Upper lobe of left lung (tissue), 6 donors: ENCODE results near the gene BCL2L2. TPM values are rescaled to one million over a fixed set of nuclear protein-coding genes. Genes with fewer than 3 reads are reported as not detected.
A peak's percentile ranks its signal among the peaks of the same experiment; 100 is the strongest.

Experiments
- ATAC-seq, 2 donors: fragments of 200-7000 bp; cut with Tn5 transposase; one replicate each; pipeline ENCODE4 v1.9.1; 2022; ENCODE audit warnings: mild to moderate bottlenecking in 2 of 2, moderate library complexity in 2 of 2; ENCODE audit not compliant: low FRiP score in 2 of 2
- DNase-seq, 2 donors: peaks; one replicate each; pipeline ENCODE4 v3.0.0-alpha.2; 2019 to 2020
- H3K27ac ChIP-seq, 4 donors: fragments of 200-600 bp; sonication (generic); one replicate each; pipeline ENCODE4 v1.5.1; 2016 to 2019
- H3K27me3 ChIP-seq, 4 donors: fragments of 200-600 bp; sonication (generic); one replicate each; pipeline ENCODE4 v1.5.1; 2017 to 2019
- H3K36me3 ChIP-seq, 4 donors: fragments of 200-600 bp; sonication (generic); one replicate each; pipeline ENCODE4 v1.5.1; 2016 to 2019
- H3K4me1 ChIP-seq, 4 donors: fragments of 200-600 bp; sonication (generic); one replicate each; pipeline ENCODE4 v1.5.1; 2018 to 2019
- H3K4me3 ChIP-seq, 4 donors: fragments of 200-600 bp; sonication (generic); one replicate each; pipeline ENCODE4 v1.5.1; 2017 to 2019; ENCODE audit warnings: mild to moderate bottlenecking in 2 of 4, moderate library complexity in 1 of 4
- H3K9me3 ChIP-seq, 4 donors: fragments of 200-600 bp; sonication (generic); one replicate each; pipeline ENCODE4 v1.5.1; 2018 to 2019
- EP300 ChIP-seq, 4 donors: sonication (generic); formaldehyde crosslinking; IDR thresholded peaks; one replicate each; pipeline ENCODE4 v1.5.1; 2017; ENCODE audit warnings: antibody characterized with exemption in 4 of 4, control low read depth in 2 of 4
- POLR2A ChIP-seq, 4 donors: fragments of 450-650 bp; IDR thresholded peaks; one replicate each; pipeline ENCODE4 v1.5.1; 2016 to 2017; ENCODE audit warnings: antibody characterized with exemption in 4 of 4, mild to moderate bottlenecking in 2 of 4
- POLR2AphosphoS5 ChIP-seq, 2 donors: sonication (generic); formaldehyde crosslinking; IDR thresholded peaks; one replicate each; pipeline ENCODE4 v1.5.1; 2017; ENCODE audit warnings: antibody characterized with exemption in 2 of 2
- WGBS, 2 donors: methylation state at CpG; one replicate each; pipeline ENCODE4 v1.1.5; 2017 to 2018; 5-methylcytosine and 5-hydroxymethylcytosine counted together
- total RNA-seq, 6 donors: library from RNA; depleted of rRNA in 4 of 6; stranded (reverse); fragments of >200 nt in 4 of 6; gene quantifications; one replicate each; pipeline versions ENCODE4 v1.1.0 to v1.2.1, GENCODE V29; 2016 to 2021
- TF ChIP-seq, protein P1 (sequence below), 6 experiments: fragments of 450-650 bp in 4 of 6; fragments of 200-600 bp in 2 of 6; sonication (generic) in 2 of 6; IDR thresholded peaks; one replicate each; pipeline ENCODE4 v1.5.1; 2016 to 2019; ENCODE audit warnings: antibody characterized with exemption in 6 of 6
- donor health status: DM: no; HTN: no; CAD: no; lungs with moderate emphysema.
- donor health status: DM: no; HTN: yes; CAD: no; lungs with severe emphysema.

The BCL2L2 gene
- total RNA-seq, 6 donors from 2014 or later: 38.8 to 53.8 (median 47.3) TPM

GRCh38 chr14:23357261-23357660 is 50.6 kb downstream of the BCL2L2 start:
- H3K36me3 ChIP-seq: peaks cover 0 to 5% (median 0%) of the 10 kb centered on the region in 4 donors
- ATAC-seq (no peak), DNase-seq (peak in 1 of 2 donors; percentile 62)
- H3K9me3 ChIP-seq: no peaks in the 10 kb centered on the region
- H3K27ac ChIP-seq: no peak overlapping the region
- TF ChIP-seq, protein P1, sequence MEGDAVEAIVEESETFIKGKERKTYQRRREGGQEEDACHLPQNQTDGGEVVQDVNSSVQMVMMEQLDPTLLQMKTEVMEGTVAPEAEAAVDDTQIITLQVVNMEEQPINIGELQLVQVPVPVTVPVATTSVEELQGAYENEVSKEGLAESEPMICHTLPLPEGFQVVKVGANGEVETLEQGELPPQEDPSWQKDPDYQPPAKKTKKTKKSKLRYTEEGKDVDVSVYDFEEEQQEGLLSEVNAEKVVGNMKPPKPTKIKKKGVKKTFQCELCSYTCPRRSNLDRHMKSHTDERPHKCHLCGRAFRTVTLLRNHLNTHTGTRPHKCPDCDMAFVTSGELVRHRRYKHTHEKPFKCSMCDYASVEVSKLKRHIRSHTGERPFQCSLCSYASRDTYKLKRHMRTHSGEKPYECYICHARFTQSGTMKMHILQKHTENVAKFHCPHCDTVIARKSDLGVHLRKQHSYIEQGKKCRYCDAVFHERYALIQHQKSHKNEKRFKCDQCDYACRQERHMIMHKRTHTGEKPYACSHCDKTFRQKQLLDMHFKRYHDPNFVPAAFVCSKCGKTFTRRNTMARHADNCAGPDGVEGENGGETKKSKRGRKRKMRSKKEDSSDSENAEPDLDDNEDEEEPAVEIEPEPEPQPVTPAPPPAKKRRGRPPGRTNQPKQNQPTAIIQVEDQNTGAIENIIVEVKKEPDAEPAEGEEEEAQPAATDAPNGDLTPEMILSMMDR (IDR thresholded peaks at IDR 0.05): no peak
- TF ChIP-seq POLR2A (IDR thresholded peaks at IDR 0.05) (no peak), EP300 (IDR thresholded peaks at IDR 0.05) (no peak), POLR2AphosphoS5 (IDR thresholded peaks at IDR 0.05) (no peak)
- H3K27me3 ChIP-seq: peaks cover 0 to 6% (median 0%) of the 10 kb centered on the region in 4 donors
- H3K4me1 ChIP-seq: peaks cover 0 to 12% (median 8%) of the 10 kb centered on the region in 4 donors
- H3K4me3 ChIP-seq: no peak overlapping the region
- WGBS, 2 donors: 83 to 84% methylated on average over 3 to 4 of the region's 8 CpGs

DNA sequence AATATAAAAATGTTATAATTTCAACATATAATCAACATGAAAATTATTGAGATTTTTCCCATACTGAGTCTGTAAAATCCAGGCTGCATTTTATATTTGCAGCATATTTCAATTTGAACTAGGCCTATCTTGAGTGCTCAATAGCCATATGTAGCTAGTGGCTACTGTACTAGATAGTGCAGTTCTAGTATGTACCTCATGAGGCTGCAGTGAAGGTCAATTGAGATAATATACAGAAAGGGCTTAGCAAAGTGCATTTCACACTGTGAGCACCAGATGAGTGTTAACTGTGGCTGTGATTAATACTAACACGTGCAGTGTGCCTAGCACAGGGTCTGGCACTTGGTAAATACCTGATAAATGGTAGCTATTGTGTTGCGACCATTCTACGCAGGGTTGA is 51.4 kb downstream of the BCL2L2 start:
- no peak for ATAC-seq
- TF ChIP-seq POLR2AphosphoS5 (IDR thresholded peaks at IDR 0.05) (no peak), POLR2A (IDR thresholded peaks at IDR 0.05) (no peak), EP300 (IDR thresholded peaks at IDR 0.05) (no peak)
- TF ChIP-seq, protein P1 (IDR thresholded peaks at IDR 0.05): no peak
- WGBS, 2 donors: 78 to 80% methylated on average over 3 of the region's 3 CpGs
- DNase-seq: no peak
- Histone ChIP-seq H3K9me3 (no peaks in the 10 kb centered on the region), H3K27me3 (no peaks in the 10 kb centered on the region), H3K27ac (no peak overlapping the region), H3K36me3 (peaks cover 0 to 5% (median 0%) of the 10 kb centered on the region in 4 donors), H3K4me1 (peaks cover 0 to 5% (median 1%) of the 10 kb centered on the region in 4 donors), H3K4me3 (no peak overlapping the region)

DNA sequence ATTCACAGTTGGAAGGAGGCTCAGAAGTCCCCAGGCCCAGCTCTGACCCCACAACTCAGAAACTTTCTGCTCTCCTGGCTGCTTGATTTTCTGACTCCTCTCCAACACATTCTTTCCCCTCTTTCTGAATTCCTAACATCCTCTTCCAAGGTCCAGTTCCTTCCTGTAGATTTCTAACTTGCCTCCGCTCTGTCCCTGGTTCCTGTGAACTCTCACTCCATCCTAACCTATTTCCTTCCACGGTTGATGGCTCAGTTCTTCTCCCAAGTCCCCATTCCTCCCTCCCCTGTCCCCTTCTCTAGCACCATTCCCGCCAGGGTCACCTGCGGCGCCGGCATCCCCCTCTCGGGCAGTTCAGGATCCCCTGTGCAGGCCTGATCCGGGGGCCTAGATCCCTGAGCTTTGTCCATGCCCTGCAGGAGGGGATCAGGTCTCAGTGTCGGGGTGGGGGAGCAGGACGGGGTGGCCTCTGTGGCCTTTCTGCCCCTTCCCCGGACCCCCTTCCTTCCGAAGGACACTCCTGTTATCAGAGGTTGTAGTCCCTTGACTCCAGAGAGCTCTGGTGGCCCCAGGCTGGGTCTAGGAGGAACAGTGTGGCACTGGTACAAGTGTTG is 52.0 kb downstream of the BCL2L2 start:
- Histone ChIP-seq H3K9me3 (no peaks in the 10 kb centered on the region), H3K27me3 (no peaks in the 10 kb centered on the region), H3K36me3 (peaks cover 0 to 5% (median 0%) of the 10 kb centered on the region in 4 donors), H3K4me1 (peaks cover 0 to 3% (median 0%) of the 10 kb centered on the region in 4 donors), H3K4me3 (no peak overlapping the region), H3K27ac (no peak overlapping the region)
- DNase-seq (peak in 1 of 2 donors; percentile 66), ATAC-seq (peak in 1 of 2 donors; percentile 3)
- 87 to 88% methylated on average over 9 to 12 of the region's 12 CpGs for WGBS, 2 donors
- TF ChIP-seq, protein P1 (IDR thresholded peaks at IDR 0.05): no peak
- TF ChIP-seq POLR2AphosphoS5 (IDR thresholded peaks at IDR 0.05): no peak
- TF ChIP-seq EP300 (IDR thresholded peaks at IDR 0.05): no peak
- no peak for TF ChIP-seq POLR2A (IDR thresholded peaks at IDR 0.05)

DNA sequence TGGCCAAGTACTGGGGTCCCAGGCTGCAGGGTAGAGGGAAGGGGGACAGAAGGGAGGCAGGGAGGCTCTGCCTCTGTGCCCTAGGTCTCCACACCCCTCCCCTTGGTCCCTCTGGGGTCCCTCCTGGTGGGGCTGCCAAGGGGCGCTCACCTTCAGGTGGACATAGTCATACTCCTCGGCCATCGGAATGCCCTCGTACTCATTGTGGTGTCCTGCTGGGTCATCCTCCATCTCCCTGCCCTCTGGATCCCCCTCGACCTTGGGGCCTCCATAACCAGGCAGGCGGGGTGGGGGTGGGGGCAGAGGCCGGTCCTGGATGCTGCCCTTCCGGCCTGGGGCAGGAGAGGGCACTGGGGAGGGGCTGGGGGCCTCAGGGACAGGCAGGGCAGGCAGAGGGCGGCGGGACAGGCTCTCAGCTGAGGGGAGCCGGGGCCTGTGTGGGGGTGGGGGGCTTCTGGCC is 52.6 kb downstream of the BCL2L2 start:
- Histone ChIP-seq H3K27ac (no peak overlapping the region), H3K4me3 (no peak overlapping the region), H3K36me3 (peaks cover 0 to 5% (median 0%) of the 10 kb centered on the region in 4 donors), H3K9me3 (no peaks in the 10 kb centered on the region), H3K27me3 (no peaks in the 10 kb centered on the region), H3K4me1 (peaks cover 2 to 6% (median 3%) of the 10 kb centered on the region in 4 donors)
- ATAC-seq (peak in 1 of 2 donors; percentile 7), DNase-seq (no peak)
- no peak for TF ChIP-seq POLR2A (IDR thresholded peaks at IDR 0.05)
- TF ChIP-seq, protein P1 (IDR thresholded peaks at IDR 0.05): no peak
- TF ChIP-seq EP300 (IDR thresholded peaks at IDR 0.05): no peak
- no peak for TF ChIP-seq POLR2AphosphoS5 (IDR thresholded peaks at IDR 0.05)
- 75 to 89% methylated on average over 4 to 11 of the region's 11 CpGs for WGBS, 2 donors
